Raji (cell line): ENCODE data around the gene SAP25.

Experiments used
- POLR2A ChIP-seq: IDR thresholded peaks from 2 replicates; pipeline ENCODE4 v1.6.1; 2011; ENCODE audit warnings: low read depth, low read length, control low read depth; ENCODE audit not compliant: insufficient read depth

SAP25 gene

DNA sequence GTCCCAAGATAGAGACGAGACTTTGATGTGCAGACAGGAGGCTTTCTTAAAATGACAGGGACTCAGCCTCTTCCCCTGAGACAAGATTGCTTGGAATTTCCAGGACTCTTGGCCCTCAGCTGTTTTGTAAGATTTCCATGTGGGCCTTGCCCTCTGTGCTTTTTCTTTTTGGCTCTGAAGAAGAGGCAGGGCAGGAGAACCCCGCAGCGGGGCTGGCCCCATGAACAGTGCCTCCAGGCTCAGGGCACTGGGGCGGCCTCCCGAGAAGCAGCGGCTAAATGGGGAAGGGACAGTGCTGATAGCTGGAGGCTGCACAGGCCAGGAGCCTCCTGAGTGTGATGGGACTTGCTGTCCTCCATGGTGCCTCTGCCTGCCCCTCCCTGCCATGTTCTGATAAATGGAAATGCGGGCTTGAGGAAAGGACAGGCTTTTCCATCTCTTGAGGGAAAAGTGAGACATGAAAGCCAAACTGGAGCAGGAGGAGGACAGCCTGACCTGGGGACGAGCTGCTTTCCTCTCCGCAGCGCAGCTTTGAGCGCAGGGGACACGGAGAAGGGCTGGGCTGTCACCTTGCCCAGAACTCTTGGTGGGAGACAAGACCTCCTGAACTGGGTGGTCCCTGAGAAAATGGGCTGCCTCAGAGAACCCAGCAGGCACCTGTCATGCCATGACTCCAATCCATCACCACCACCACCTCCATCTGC, 12.1 kb downstream of the SAP25 start:
- TF ChIP-seq POLR2A = no peak

DNA sequence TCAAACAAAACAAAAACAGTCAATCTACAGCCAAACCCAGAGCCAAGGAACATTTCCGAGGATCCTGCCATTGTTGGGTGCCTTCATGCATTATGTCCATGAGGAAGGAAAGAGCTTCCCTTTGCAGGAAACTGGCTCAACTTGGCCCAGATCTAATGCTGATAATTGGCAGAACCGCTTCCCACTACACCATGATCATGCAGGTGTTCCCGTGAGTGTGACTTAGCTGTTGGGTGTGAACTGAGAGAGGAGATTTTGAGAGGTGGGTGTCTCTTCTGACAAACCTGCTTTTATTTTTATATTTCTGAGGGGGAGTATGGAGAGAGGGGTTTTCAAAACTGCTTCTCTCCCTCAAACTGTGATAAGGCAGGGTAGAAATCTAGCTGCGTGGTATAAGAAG, 14.6 kb downstream of the SAP25 start:
- TF ChIP-seq POLR2A = no peak

DNA sequence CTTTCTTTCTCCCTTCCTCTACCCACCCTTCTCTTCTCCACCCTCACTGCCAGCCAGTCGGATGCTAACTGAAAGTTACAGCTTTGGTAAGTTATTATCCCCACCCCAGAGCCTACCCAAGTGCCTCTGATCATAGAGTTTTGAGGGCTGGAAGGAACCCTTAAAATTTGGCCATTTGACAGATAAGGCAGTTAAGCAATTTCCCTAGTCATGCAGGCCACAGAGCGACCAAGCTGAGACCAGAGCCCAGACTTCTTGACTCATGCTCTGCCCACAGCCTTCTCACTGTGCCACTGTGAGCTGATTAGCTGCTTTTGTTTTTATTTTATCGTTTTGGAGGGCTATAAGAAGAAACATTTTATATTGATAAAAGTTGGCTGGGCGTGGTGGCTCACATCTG, 17.2 kb downstream of the SAP25 start:
- no peak for TF ChIP-seq POLR2A

- no peak for TF ChIP-seq POLR2A
These were observed 18.0 kb downstream of the SAP25 start for GRCh38 chr7:100555701-100556100.

GRCh38 chr7:100553032-100553431, 20.7 kb downstream of the SAP25 start:
- TF ChIP-seq POLR2A = no peak

- no peak for TF ChIP-seq POLR2A
These were observed 21.2 kb downstream of the SAP25 start for GRCh38 chr7:100552532-100552931.

DNA sequence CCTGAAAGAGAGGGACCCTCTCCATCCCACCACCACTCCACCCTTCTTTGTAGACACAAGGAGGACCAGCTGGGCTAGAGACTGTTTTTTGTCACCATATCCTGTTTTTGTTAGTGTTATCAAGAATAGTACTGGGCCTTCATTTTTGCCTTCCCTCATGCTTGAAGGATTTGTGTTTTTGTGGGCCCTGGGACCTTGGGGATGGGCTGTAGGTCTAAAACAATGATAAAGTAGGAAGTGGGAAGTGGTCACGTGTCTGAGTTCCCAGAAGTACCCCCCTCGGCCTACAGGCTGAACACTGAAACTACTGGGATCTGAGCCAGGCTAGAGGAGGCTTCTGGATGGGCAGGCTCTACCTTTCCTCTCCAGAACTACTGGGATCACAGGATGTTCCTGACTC, 25.8 kb downstream of the SAP25 start:
- no peak for TF ChIP-seq POLR2A

DNA sequence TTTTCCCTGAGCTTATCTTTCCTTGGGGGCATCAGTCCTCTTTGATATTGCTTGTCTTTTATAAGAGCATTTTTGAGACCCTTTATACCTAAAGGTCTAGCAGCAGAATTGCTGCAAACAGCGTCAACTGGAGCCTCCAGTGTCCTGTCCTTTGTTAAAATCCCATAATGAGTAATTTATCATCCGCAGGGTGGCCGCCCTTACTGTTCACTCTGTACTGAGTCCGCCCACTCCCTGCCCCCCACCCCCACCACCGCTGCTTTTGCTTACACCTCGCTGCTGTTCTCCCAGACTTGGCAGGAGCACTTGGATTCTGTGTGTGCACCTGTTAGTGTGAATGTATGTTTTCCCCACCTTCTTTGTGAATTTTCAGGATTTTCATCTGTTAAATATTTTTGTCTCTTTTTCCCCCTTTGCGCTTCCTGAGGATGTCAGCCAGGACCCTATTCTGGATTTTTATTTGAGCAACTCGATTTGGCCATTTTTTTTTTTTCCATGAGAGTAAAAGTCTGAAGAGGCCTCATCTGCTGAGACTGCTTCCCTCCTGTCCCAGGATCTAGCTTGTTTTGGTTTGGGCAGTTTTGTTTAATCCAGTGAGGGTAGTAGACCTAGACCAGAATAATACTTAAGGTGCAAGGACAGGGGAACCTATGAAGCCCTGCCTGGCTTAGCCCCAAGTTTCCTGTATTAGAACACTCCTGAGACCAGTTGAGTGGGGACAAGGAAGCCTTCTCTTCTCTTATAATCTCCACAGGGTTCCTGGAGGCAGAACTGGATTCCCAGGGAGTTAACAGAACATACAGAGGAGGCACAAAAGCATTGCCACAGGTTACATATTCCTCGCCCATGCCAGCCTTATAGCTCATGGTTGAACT, 26.5 kb downstream of the SAP25 start:
- no peak for TF ChIP-seq POLR2A

DNA sequence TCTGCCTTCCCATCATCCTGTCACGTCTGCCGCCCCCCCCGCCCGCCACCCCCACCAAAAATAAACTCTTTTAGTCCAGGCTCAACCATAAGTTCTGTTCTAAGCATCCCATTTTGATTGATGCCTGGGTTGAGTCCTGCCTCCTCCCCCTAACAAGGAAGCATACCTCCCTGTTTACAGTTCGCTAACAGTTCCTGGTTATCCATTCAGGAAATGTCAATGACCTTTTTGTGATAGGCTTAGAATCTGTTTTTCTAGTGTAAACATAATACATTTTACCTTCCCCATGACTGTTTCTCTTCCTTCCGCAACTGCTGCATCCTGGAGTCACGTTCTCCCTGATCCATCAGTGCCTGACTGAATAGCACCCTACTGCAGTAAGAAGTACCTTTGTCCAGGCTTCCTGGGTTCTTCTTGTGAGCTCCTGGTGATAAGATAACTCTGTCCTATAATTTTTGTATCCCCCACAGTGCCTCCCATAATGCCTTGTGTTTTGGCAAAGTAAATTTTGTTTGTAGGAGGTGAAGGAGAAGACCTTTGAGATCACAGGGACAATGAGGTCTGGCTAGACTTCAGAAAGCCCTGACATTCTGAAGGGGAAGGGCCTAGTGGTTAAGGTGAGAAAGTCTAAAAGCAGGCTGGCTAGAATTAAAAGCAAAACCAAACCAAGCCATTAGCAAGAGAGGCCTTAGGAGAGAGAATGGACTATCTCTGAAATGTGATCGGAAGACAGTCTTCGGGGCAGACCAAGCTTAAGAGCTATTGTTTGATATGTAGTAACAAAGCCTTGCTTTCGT, 27.4 kb downstream of the SAP25 start:
- no peak for TF ChIP-seq POLR2A

DNA sequence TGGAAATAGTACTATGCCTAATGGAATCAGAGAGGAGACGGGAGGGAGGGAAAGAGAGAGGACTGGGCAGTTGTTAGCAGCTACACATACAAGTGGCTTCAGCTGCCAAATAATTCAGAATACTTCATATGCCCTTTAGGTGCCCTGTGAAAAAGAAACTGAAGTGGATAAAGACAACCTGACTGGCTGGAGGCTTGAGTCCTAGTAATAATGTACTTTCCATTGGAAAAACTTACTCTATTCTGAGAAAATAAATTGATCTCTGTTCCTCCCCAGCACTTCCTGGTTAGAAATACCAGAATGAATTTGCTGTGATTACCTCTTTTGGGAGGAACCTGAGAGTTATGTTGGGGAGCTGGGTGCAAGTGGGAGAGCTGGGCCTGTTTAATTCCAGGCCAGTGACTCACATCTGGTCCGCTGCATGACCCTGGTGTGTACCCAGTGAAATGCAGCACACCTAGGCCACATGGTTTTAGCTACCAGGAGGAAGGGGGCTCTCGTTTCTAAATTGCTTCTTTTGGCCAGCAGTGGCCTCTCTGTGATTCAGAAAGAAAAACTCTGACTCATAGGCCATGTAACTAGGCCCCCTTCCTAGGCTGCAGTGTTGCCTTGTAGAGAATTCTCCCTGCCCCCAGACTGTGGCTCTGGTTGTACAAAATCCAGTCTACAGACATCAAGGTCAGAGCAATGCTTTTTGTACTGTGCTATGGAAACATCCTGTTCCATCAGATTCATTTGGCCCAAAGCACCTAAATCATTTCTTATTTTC, 28.2 kb downstream of the SAP25 start:
- 0 out of 2 replicates have a peak, but pooled peaks have one; percentile 16 for TF ChIP-seq POLR2A

GRCh38 chr7:100544967-100545359, 28.7 kb downstream of the SAP25 start:
- no peak for TF ChIP-seq POLR2A

DNA sequence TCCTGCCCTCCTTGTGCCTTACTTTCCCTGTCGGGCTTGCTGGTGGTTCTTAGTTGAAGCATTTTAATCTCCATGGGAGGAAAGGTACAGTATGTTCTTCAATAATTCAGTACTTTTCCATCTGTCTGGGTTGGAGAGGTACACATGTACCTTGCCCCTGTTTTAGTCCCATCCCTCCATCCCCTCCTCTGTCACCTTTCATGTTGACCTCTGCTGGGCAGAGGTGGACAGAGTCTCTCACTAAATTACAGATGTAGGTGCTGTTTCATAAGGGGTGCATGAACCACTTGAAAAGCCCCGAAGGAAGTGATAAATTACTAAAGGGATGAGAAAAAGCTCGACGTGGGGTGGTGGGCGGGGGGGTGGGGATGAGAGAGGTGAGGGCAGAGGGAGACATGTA, 29.3 kb downstream of the SAP25 start:
- TF ChIP-seq POLR2A = no peak

- no peak for TF ChIP-seq POLR2A
These were observed 30.1 kb downstream of the SAP25 start for GRCh38 chr7:100543586-100543985.

GRCh38 chr7:100540073-100540723, 33.5 kb downstream of the SAP25 start:
- no peak for TF ChIP-seq POLR2A

GRCh38 chr7:100539436-100540006, 34.2 kb downstream of the SAP25 start:
- TF ChIP-seq POLR2A = no peak
